HEK293T (cell line): ENCODE data around the gene ATP2B1.
A peak's percentile ranks its signal among the peaks of the same experiment; 100 is the strongest.

Experiments
- CTCF ChIA-PET: fragments of 350-600 bp; formaldehyde crosslinking; extraction: SDS; loops from one replicate; lab custom pipeline; 2021; ENCODE audit warnings: antibody characterized with exemption, inconsistent platforms; lab: Yijun Ruan, JAX
- POLR2A ChIA-PET: fragments of 350-600 bp; formaldehyde crosslinking; extraction: SDS; loops from one replicate; lab custom pipeline; 2020; ENCODE audit warnings: antibody characterized with exemption, inconsistent platforms; lab: Yijun Ruan, JAX
- DNase-seq: peaks from one replicate; pipeline ENCODE4 v3.0.0; 2012; ENCODE audit warnings: mixed read lengths; ENCODE audit errors: extremely low spot score
- ARNT ChIP-seq: fragments of 450-650 bp; IDR thresholded peaks from 2 replicates; pipeline ENCODE4 v1.6.1; 2017; ENCODE audit warnings: mild to moderate bottlenecking
- BHLHE40 ChIP-seq: fragments of 450-650 bp; IDR thresholded peaks from 2 replicates; pipeline ENCODE4 v1.6.1; 2016; ENCODE audit warnings: mild to moderate bottlenecking, moderate library complexity, borderline replicate concordance
- CTBP1 ChIP-seq: fragments of 450-650 bp; IDR thresholded peaks from 2 replicates; pipeline ENCODE4 v1.6.1; 2016; ENCODE audit warnings: borderline replicate concordance
- ELF4 ChIP-seq: fragments of 450-650 bp; IDR thresholded peaks from 2 replicates; pipeline ENCODE4 v1.6.1; 2017; ENCODE audit warnings: antibody characterized with exemption
- FOXA1 ChIP-seq: fragments of 450-650 bp; IDR thresholded peaks from 2 replicates; pipeline ENCODE4 v1.6.1; 2016; ENCODE audit warnings: mild to moderate bottlenecking
- FOXK2 ChIP-seq: fragments of 450-650 bp; IDR thresholded peaks from 2 replicates; pipeline ENCODE4 v1.6.1; 2016; ENCODE audit warnings: mild to moderate bottlenecking
- FOXM1 ChIP-seq: fragments of 450-650 bp; IDR thresholded peaks from 2 replicates; pipeline ENCODE4 v1.6.1; 2017; ENCODE audit warnings: mild to moderate bottlenecking, borderline replicate concordance
- HDGF ChIP-seq: fragments of 450-650 bp; IDR thresholded peaks from 2 replicates; pipeline ENCODE4 v1.6.1; 2017; ENCODE audit warnings: antibody characterized with exemption, borderline replicate concordance
- L3MBTL2 ChIP-seq: fragments of 450-650 bp; conservative IDR thresholded peaks from 2 replicates; pipeline ENCODE4 v1.6.1; 2016; ENCODE audit warnings: mild to moderate bottlenecking
- LEF1 ChIP-seq: fragments of 450-650 bp; IDR thresholded peaks from 2 replicates; pipeline ENCODE4 v1.6.1; 2017; ENCODE audit warnings: mild to moderate bottlenecking, borderline replicate concordance
- NFRKB ChIP-seq: fragments of 450-650 bp; IDR thresholded peaks from 2 replicates; pipeline ENCODE4 v1.6.1; 2016; ENCODE audit warnings: mild to moderate bottlenecking, moderate library complexity
- SP1 ChIP-seq: fragments of 450-650 bp; IDR thresholded peaks from 2 replicates; pipeline ENCODE4 v1.6.1; 2017
- SUZ12 ChIP-seq: fragments of 450-650 bp; IDR thresholded peaks from 2 replicates; pipeline ENCODE4 v1.6.1; 2016; ENCODE audit warnings: mild to moderate bottlenecking
- TARDBP ChIP-seq: fragments of 450-650 bp; IDR thresholded peaks from 2 replicates; pipeline ENCODE4 v1.6.1; 2016
- ZNF384 ChIP-seq: fragments of 450-650 bp; IDR thresholded peaks from 2 replicates; pipeline ENCODE4 v1.6.1; 2016
- TF ChIP-seq, protein P1 (sequence below): fragments of 450-650 bp; IDR thresholded peaks from 2 replicates; pipeline ENCODE4 v1.6.1; 2016

The ATP2B1 gene

DNA sequence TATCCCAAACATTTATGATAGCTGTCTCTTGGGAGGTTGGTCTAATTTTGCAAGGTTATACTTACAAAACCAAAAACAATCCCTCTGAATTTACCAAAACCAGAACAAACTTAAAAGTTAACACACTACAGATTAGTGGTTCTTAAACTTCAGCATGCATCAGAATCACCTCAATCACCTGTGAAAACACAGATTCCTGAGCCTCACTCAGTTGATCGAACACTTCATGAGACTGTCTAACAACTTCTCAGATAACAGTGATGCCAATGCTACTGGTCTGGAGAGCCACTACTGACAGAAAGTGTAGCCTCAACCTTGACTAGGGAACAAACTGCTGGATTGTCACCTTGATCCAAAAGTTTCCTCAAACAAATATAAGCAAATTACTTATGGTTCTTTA is 44.2 kb downstream of the ATP2B1 start:
- POLR2A ChIA-PET, result no interaction called here
- CTCF ChIA-PET, result no interaction called here
- DNase-seq, result no peak
- TF ChIP-seq FOXK2 (no peak), LEF1 (no peak), BHLHE40 (no peak), L3MBTL2 (no peak), ARNT (no peak), TARDBP (no peak)
- TF ChIP-seq, protein P1, sequence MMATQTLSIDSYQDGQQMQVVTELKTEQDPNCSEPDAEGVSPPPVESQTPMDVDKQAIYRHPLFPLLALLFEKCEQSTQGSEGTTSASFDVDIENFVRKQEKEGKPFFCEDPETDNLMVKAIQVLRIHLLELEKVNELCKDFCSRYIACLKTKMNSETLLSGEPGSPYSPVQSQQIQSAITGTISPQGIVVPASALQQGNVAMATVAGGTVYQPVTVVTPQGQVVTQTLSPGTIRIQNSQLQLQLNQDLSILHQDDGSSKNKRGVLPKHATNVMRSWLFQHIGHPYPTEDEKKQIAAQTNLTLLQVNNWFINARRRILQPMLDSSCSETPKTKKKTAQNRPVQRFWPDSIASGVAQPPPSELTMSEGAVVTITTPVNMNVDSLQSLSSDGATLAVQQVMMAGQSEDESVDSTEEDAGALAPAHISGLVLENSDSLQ, result no peak

DNA sequence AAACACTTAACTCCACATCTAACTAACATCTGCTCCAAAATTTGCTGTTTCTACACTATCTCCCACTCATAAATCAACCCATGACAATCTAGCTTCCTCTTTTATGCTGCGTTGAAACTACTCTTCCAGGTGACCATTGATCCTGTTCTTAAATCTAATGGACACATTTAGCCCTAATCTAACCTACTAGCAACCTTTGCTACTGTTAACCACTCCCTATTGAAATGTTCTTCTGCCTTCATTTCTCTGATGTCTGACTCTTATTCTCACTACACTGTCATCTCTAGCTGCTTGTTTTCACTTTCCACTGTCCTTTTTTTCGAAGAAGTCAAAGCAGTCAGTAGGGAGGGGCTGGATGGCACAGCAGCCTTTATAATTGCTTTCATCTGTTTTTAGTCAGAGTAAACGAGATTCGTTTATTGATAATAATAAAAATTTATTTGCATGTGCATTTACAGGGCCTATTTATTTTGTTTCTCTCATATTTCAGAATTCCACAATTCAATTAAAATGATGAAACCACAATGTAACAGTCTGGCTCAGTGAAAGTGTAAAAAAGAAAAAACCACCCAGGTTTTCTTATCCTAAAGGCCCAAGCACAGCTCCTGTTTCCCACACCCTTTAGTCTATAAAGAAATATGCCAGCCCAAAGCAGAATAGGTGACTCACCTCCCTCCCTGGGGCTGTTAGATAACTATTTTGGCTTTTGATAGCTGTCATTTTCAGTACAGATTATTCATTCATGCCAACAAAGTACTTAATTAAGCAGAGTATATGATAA is 44.9 kb downstream of the ATP2B1 start:
- TF ChIP-seq L3MBTL2, result no peak
- TF ChIP-seq, protein P1, result peak; percentile 71
- CTCF ChIA-PET, result no interaction called here
- POLR2A ChIA-PET, result interaction anchor here (1.3 kb wide), 1 partner anchor 45 kb away, joined by 3 read pairs; no protein-coding TSS in a partner anchor
- DNase-seq, result no peak

DNA sequence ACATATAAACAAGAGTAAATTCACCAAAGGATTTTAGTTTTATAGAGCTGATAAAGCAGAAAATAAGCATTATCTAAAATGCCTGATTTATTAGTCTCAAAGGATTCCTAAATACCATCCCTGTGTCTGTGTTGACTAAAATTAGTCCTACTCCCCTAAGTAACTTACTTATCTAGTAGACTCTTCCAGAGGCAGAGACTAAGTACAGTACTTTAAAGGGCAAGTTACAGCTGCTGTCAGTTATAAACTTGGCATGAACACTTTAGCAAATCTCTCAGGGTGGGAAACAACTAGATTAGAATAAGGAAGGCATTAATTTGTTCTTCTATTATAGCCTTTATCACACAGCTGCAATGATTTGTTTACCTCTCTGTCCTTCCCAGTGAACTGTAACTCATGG is 46.0 kb downstream of the ATP2B1 start:
- CTCF ChIA-PET, result no interaction called here
- no peak for DNase-seq
- no peak for TF ChIP-seq TARDBP
- no peak for TF ChIP-seq L3MBTL2
- TF ChIP-seq BHLHE40, result no peak
- no peak for TF ChIP-seq LEF1
- no peak for TF ChIP-seq ELF4
- POLR2A ChIA-PET, result interaction anchor here (0.6 to 1.3 kb wide), 3 partner anchors 12 to 47 kb away, joined by 3 read pairs; no protein-coding TSS in a partner anchor

DNA sequence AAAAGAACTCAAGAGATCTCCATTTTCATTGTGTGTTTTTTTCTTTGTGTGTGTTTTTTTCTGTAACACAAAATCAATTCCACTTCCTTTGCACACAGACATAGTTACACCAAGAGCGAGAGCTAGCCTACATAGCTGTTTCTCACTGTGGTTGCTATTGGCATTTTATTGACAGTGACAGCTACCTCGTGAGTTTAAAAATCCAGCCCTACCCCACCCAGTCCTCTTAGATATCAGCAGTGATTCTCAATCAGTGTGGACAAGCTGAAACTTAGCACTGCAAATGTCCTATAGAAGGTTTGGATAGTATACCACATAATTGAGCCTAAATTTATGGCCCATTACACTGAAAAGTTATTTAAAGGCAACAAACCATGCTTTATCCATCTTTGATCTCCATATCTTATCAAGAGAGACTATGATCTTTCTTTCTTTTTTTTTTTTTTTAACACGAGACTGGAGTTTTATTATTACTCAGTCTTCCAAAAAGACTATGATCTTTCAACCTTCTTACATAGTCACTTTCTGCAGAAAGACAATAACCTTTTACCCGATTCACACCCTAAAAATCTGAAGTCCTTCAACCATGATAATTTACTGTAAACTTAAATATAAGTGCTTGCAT is 46.8 kb downstream of the ATP2B1 start:
- TF ChIP-seq HDGF (no peak), ZNF384 (0 out of 2 replicates have a peak, but pooled peaks have one; percentile 10)
- ChIA-PET POLR2A (no interaction called here), CTCF (no interaction called here)
- no peak for DNase-seq

DNA sequence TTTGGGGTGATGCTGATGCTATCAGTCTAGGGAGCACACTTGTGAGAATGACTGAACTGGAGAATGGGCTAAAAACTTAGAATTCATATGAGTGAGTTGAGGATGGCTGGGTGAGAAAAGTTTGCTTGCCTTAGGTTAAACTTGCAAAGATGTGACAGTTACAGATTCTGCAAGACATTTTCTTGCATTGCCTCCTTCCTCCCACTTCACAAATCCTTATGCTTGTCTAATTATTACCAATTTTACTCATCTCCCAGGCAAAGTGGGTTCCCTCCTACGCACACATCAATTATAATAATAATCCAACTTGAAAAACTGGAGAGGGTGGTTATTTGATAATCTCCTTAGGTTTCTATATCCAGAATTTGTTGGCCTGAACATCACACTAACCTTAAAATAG is 50.9 kb downstream of the ATP2B1 start:
- TF ChIP-seq L3MBTL2, result no peak
- no peak for TF ChIP-seq FOXK2
- no peak for TF ChIP-seq FOXA1
- TF ChIP-seq, protein P1, result no peak
- TF ChIP-seq CTBP1, result no peak
- no peak for TF ChIP-seq FOXM1
- TF ChIP-seq HDGF, result no peak
- no peak for TF ChIP-seq ELF4
- TF ChIP-seq SP1, result no peak
- TF ChIP-seq ZNF384, result no peak
- no peak for TF ChIP-seq TARDBP
- TF ChIP-seq ARNT, result no peak
- no peak for TF ChIP-seq NFRKB
- no peak for TF ChIP-seq LEF1
- TF ChIP-seq SUZ12, result no peak
- no peak for TF ChIP-seq BHLHE40
- CTCF ChIA-PET, result no interaction called here
- DNase-seq, result no peak
- POLR2A ChIA-PET, result no interaction called here

DNA sequence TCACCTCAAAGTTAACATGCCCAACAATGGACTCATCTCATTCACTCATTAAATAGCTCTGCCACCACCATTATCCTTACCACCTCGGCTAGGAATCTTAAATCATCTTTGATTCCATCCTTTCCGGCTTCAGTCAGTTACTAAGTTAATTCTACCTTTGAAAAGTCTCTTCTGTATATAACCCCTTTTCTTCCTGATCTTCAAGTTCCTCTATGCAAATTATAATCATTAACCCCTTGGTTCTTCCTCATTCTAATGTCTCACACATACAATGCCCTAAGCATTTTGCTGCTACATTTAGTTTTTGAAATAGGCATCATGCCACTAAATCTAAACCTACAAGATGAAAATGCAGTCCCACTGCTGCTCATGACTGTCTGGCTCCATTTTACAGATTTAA is 51.6 kb downstream of the ATP2B1 start:
- CTCF ChIA-PET, result no interaction called here
- no peak for DNase-seq
- POLR2A ChIA-PET, result no interaction called here
- no peak for TF ChIP-seq L3MBTL2
- TF ChIP-seq, protein P1, result no peak
- TF ChIP-seq FOXA1, result no peak
- TF ChIP-seq FOXM1, result no peak
- no peak for TF ChIP-seq LEF1
- no peak for TF ChIP-seq FOXK2
- no peak for TF ChIP-seq TARDBP
- no peak for TF ChIP-seq ELF4
- no peak for TF ChIP-seq SP1
- TF ChIP-seq HDGF, result no peak
- no peak for TF ChIP-seq BHLHE40
- no peak for TF ChIP-seq NFRKB
- no peak for TF ChIP-seq ZNF384
